Measurements from ENCODE around the gene BHLHE23. TPM values are rescaled to one million over a fixed set of nuclear protein-coding genes. Genes with fewer than 3 reads are reported as not detected.
A peak's percentile ranks its signal among the peaks of the same experiment; 100 is the strongest.

The BHLHE23 gene
- total RNA-seq, 1 donor from 2014 or later, result 23.9 TPM

GRCh38 chr20:63005862-63006539, 763 bp downstream of the BHLHE23 start:
- peaks cover 7% of the 10 kb centered on the region for H3K27me3 Mint-ChIP-seq (ENCODE audit: unreplicated experiment)
- H3K4me3 Mint-ChIP-seq (ENCODE audit: unreplicated experiment), result peak overlapping the region; percentile 90
- DNase-seq, result peak; percentile 58

DNA sequence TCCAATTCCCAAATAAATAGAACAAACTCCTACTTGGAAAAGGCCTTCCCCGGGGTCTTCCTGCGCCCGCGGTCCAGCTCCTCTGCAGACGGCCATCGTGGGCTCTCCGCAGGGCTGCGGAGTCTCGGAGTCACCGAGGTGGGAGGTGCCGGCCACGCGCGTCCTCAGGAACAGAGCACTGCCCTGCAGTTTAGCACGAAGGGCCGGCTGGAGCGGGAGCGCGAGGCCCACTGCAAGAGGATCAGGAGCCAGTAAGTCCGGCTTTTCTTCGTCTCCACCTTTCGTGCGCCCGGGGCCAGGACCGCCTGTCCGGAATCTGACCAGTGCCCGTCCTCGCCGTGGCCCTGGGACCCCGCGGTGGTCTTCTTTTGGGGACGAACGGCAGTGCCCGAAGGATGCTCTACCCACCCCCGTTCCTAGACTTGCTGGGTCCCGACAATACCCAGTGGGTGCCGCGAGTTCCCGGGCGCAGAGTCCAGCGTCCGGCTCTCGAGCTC, 1.4 kb downstream of the BHLHE23 start:
- peaks cover 6% of the 10 kb centered on the region for H3K36me3 Mint-ChIP-seq (ENCODE audit: unreplicated experiment)
- DNase-seq, result peak; percentile 59
- peaks cover 20% of the 10 kb centered on the region for H3K4me1 Mint-ChIP-seq (ENCODE audit: low read depth, unreplicated experiment)
- peaks cover 7% of the 10 kb centered on the region for H3K27me3 Mint-ChIP-seq (ENCODE audit: unreplicated experiment)
- H3K27ac Mint-ChIP-seq (ENCODE audit: unreplicated experiment), result peak overlapping the region; percentile 52
- TF ChIP-seq, protein P1, sequence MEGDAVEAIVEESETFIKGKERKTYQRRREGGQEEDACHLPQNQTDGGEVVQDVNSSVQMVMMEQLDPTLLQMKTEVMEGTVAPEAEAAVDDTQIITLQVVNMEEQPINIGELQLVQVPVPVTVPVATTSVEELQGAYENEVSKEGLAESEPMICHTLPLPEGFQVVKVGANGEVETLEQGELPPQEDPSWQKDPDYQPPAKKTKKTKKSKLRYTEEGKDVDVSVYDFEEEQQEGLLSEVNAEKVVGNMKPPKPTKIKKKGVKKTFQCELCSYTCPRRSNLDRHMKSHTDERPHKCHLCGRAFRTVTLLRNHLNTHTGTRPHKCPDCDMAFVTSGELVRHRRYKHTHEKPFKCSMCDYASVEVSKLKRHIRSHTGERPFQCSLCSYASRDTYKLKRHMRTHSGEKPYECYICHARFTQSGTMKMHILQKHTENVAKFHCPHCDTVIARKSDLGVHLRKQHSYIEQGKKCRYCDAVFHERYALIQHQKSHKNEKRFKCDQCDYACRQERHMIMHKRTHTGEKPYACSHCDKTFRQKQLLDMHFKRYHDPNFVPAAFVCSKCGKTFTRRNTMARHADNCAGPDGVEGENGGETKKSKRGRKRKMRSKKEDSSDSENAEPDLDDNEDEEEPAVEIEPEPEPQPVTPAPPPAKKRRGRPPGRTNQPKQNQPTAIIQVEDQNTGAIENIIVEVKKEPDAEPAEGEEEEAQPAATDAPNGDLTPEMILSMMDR (IDR thresholded peaks at IDR 0.05; ENCODE audit: partially characterized antibody, unreplicated experiment), result no peak
- H3K4me3 Mint-ChIP-seq (ENCODE audit: unreplicated experiment), result peak overlapping the region; percentile 90
- peaks cover 11% of the 10 kb centered on the region for H3K9me3 Mint-ChIP-seq (ENCODE audit: unreplicated experiment)

More at GRCh38 chr20:63005862-63006539, 763 bp downstream of the BHLHE23 start:
- peaks cover under 1% of the 10 kb centered on the region for H3K36me3 Mint-ChIP-seq (ENCODE audit: unreplicated experiment)
- H3K4me1 Mint-ChIP-seq (ENCODE audit: low read depth, unreplicated experiment), result peaks cover 16% of the 10 kb centered on the region
- TF ChIP-seq, protein P1 (IDR thresholded peaks at IDR 0.05; ENCODE audit: partially characterized antibody, unreplicated experiment), result no peak
- H3K27ac Mint-ChIP-seq (ENCODE audit: unreplicated experiment), result peak overlapping the region; percentile 52
- peaks cover 12% of the 10 kb centered on the region for H3K9me3 Mint-ChIP-seq (ENCODE audit: unreplicated experiment)

- DNase-seq, result peak; percentile 63
- Mint-ChIP-seq H3K36me3 (ENCODE audit: unreplicated experiment) (peaks cover 10% of the 10 kb centered on the region), H3K27ac (ENCODE audit: unreplicated experiment) (peak overlapping the region; percentile 70), H3K4me1 (ENCODE audit: low read depth, unreplicated experiment) (peaks cover 21% of the 10 kb centered on the region), H3K4me3 (ENCODE audit: unreplicated experiment) (peak overlapping the region; percentile 94), H3K9me3 (ENCODE audit: unreplicated experiment) (peaks cover 9% of the 10 kb centered on the region), H3K27me3 (ENCODE audit: unreplicated experiment) (peaks cover 7% of the 10 kb centered on the region)
- TF ChIP-seq, protein P1 (IDR thresholded peaks at IDR 0.05; ENCODE audit: partially characterized antibody, unreplicated experiment), result no peak
Measured at GRCh38 chr20:63004607-63005364, 2.0 kb downstream of the BHLHE23 start.

- Mint-ChIP-seq H3K27me3 (ENCODE audit: unreplicated experiment) (peaks cover 7% of the 10 kb centered on the region), H3K4me1 (ENCODE audit: low read depth, unreplicated experiment) (peaks cover 28% of the 10 kb centered on the region), H3K9me3 (ENCODE audit: unreplicated experiment) (peaks cover 9% of the 10 kb centered on the region), H3K36me3 (ENCODE audit: unreplicated experiment) (peaks cover 10% of the 10 kb centered on the region), H3K4me3 (ENCODE audit: unreplicated experiment) (peak overlapping the region; percentile 92), H3K27ac (ENCODE audit: unreplicated experiment) (peak overlapping the region; percentile 62)
- TF ChIP-seq, protein P1 (IDR thresholded peaks at IDR 0.05; ENCODE audit: partially characterized antibody, unreplicated experiment), result no peak
- DNase-seq, result no peak
Measured at GRCh38 chr20:63003546-63003945, 3.2 kb downstream of the BHLHE23 start.

Data from glutamatergic neuron (in vitro differentiated cells).